Measurements from ENCODE around the gene LGMN.

DNA sequence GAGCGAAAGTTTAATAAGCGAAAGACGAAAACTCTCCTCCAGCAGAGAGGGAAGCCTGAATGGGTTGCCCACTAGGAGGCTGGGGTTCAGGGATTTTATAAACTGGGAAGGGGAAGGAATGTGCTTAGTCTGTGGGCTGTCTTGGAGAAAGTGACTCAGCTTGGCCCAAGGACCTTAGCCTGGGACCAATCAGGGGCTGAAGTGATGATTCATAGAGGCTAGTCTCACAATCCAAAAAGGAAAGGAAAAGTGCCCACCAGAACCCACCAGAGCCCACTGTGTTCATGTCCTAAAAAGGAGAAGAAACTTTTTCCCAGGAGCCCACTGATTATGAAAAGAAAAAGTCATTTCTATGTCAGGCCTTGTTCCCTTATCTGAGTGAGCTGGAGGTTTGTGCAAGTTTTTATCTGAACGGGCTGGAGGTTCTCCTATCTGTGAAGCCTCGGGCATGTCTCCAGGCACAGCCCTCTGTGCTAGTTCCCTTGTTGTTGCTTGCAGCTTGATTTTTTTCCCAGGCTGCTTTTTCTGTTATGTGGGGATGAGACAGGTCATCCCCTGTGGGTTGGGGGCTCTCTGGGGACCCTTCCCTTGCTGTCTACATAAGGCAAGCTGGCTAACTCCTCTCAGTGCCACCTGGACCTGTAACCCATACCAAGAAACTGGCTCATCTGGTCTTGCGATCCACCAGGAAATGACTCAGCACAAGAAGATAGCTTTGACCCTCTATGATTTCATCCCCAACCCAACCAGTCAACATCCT, 37.4 kb upstream of the LGMN start:
- TF ChIP-seq EZH2phosphoT487 (IDR thresholded peaks at IDR 0.05; ENCODE audit: insufficient read depth, low read depth) (no peak), EZH2 (IDR thresholded peaks at IDR 0.05; ENCODE audit: insufficient read depth, poor library complexity, severe bottlenecking) (no peak)

Measured in GM23248 (cell line).